ENCODE data around the gene IGFBP4.

The IGFBP4 gene

DNA sequence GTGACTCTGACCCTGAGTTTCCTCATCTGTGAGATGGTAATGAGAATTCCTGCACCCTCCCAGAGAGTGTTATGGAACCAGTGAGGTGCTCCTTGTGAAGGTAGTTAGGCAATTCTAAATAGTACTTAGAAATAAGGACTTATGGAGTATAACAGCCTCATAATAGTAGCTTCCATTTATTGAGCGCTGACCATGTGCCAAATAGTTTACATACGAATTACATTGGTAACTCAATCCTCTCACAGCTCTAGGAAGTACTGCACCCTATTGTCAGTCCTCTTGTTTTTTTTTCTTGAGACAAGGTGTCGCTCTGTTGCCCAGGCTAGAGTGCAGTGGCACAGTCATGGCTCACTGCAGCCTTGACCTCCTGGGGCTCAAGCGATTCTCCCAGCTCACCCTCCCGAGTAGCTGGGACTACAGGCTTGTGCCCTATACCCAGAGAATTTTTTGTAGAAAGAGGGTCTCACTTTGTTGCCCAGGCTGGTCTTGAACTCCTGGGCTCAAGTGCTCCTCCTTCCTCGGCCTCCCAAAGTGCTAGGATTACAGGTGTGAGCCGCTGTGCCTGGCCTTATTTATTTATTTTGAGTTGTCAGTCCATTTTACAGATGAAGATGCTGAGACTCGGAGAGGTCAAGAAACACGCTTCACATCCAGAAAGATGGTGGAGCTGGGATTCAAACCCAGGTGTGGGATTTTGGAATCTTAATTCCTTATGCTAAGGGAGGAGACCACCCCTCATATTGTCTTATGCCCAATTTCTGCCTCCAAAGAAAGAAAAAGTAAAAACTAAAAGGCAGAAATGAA is 55.2 kb downstream of the IGFBP4 start:
- no peak overlapping the region for H3K4me3 ChIP-seq (ENCODE audit: low read depth, low read length)

DNA sequence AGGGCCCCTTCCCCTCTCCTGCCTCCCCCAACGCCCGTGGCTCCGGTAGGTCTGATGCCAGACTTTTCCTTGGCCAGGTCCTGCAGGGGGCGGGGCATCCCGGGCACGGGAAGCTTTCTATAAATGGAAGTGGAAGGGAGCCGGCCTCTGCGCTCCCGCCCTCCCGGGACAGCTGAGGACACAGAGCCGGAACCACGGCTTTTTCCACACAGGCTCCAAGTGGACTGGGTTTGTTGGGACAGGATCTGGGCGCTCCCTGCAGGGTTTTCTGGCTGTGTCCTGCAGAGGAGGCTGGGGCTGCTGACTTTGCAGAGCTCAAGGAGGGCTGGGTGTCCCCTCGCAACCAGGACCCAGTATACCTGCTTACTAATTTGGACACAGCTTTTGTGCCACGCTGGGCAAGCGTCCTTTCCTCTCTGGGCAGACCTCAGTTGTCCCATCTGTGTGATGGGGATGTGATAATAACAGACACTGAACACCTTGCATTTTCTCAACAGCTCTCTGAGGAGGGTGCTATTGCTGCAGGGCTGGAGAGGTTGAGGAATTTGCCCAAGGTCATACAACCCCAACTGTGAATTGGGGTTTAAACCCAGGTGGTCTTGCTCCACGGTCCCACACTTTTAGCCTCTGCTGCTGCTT is 56.4 kb downstream of the IGFBP4 start:
- TF ChIP-seq, protein P1, sequence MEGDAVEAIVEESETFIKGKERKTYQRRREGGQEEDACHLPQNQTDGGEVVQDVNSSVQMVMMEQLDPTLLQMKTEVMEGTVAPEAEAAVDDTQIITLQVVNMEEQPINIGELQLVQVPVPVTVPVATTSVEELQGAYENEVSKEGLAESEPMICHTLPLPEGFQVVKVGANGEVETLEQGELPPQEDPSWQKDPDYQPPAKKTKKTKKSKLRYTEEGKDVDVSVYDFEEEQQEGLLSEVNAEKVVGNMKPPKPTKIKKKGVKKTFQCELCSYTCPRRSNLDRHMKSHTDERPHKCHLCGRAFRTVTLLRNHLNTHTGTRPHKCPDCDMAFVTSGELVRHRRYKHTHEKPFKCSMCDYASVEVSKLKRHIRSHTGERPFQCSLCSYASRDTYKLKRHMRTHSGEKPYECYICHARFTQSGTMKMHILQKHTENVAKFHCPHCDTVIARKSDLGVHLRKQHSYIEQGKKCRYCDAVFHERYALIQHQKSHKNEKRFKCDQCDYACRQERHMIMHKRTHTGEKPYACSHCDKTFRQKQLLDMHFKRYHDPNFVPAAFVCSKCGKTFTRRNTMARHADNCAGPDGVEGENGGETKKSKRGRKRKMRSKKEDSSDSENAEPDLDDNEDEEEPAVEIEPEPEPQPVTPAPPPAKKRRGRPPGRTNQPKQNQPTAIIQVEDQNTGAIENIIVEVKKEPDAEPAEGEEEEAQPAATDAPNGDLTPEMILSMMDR (IDR thresholded peaks at IDR 0.05; ENCODE audit: insufficient read depth, low read depth, low read length, missing control alignments), result no peak
- no peak overlapping the region for H3K4me3 ChIP-seq (ENCODE audit: low read depth, low read length)
- DNase-seq (ENCODE audit: low read depth), result no peak

More for the DNA sequence above, 55.2 kb downstream of the IGFBP4 start:
- DNase-seq (ENCODE audit: low read depth), result no peak
- TF ChIP-seq, protein P1 (IDR thresholded peaks at IDR 0.05; ENCODE audit: insufficient read depth, low read depth, low read length, missing control alignments), result no peak

DNA sequence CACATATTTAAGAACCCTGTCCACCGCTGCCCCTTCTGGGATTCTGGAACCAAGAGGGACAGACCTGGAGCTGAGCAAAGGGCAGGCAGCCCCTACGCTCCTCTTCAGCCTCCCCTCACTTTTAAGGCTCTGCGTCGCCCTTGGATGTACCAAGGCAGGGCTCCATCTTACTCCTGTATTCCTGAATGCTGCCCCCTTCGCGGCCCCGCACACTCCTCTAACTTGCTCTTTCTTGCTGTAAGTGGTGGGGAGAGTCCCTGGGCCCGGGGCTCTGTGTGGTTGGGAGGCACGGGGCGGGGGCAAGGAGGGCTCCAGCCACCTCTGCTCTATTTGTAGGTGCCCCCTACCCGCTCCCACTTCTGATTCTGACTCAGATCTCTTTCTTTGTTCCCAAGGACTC is 56.9 kb downstream of the IGFBP4 start:
- no peak overlapping the region for H3K4me3 ChIP-seq (ENCODE audit: low read depth, low read length)
- TF ChIP-seq, protein P1 (IDR thresholded peaks at IDR 0.05; ENCODE audit: insufficient read depth, low read depth, low read length, missing control alignments), result no peak
- no peak for DNase-seq (ENCODE audit: low read depth)

DNA sequence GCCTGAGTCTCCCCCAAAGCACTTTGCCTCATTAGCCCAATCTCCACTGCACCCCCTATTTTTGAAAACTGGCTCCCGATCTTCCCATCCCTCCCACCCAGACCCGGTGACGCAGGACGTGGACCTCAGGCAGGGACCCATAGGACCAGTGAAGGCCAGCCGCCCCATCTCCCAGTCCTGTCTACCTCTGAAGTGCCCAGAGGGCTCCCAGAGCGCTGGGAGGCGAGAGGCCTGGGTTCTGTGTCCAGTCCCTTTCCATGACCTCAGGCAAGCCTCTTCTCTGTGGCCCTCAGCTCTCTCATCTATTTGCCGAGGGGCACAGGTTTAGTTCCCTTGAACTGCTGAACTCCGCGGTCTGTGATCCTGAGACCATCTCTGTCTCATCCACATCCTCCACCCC is 57.5 kb downstream of the IGFBP4 start:
- no peak overlapping the region for H3K4me3 ChIP-seq (ENCODE audit: low read depth, low read length)
- TF ChIP-seq, protein P1 (IDR thresholded peaks at IDR 0.05; ENCODE audit: insufficient read depth, low read depth, low read length, missing control alignments), result no peak
- DNase-seq (ENCODE audit: low read depth), result no peak

DNA sequence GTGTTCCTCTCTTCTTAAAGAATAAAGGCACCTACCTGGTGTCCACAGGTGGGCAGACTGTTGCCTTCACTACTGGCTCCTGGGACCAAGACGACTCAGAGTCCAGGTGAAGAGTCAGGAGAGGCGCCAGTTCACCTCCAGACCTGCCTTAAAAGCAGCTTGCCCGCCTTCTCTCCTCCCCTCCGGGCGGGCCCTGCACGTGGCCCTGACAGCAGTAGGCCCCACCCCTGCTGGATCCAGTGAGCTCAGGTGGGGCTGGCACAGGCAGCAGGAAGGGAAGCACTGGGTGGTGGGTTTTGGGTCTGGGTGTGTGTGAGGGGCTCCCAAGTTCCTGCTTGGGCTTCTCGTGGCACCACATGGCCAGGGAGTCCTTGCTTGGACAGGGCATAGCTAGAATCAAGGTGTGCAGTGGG is 58.3 kb downstream of the IGFBP4 start, which contains the start of gene TNS4:
Gene TNS4 (minus strand): TSS at position 125 of the 413 bp plus-strand sequence. CDS start 5,198 bp downstream, outside the sequence.
- DNase-seq (ENCODE audit: low read depth), result no peak
- no peak within 1 kb of the TSS for H3K4me3 ChIP-seq (ENCODE audit: low read depth, low read length)
- TF ChIP-seq, protein P1 (IDR thresholded peaks at IDR 0.05; ENCODE audit: insufficient read depth, low read depth, low read length, missing control alignments), result no peak

DNA sequence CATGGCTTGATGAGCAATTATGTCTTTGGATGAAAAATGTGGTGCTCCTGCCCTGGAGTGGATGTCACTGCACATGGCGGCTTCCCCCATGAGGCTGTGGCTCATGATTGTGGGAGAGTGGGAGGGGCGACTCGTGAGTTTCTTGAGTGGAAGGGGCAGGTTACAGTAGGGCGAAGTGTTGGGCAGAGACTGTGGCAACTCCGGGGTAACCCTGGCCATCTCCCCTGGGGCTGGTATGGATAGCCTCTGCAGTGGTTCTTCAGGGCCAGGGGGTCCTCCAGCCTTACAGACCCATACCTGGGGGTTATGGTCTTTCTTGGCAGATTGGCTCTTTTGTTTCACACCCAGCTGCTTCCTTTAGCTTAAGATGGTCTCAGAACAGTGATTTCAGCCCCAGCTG is 59.5 kb downstream of the IGFBP4 start:
- no peak overlapping the region for H3K4me3 ChIP-seq (ENCODE audit: low read depth, low read length)
- no peak for DNase-seq (ENCODE audit: low read depth)
- TF ChIP-seq, protein P1 (IDR thresholded peaks at IDR 0.05; ENCODE audit: insufficient read depth, low read depth, low read length, missing control alignments), result no peak

All from GM12865 (cell line).